Astrocyte (in vitro differentiated cells and primary cell): ENCODE results near the gene SLC2A13. TPM values are rescaled to one million over a fixed set of nuclear protein-coding genes. Genes with fewer than 3 reads are reported as not detected.

Experiments used
- DNase-seq: peaks from one replicate; pipeline ENCODE4 v3.0.0-alpha.2; 2010; ENCODE audit warnings: low read depth
- FAIRE-seq: peaks from 2 replicates; lab custom pipeline; 2011; peaks lifted over from hg19 to GRCh38; lab: Jason Lieb, UNC
- H2AFZ ChIP-seq: 2 replicates; pipeline ENCODE4 v1.6.0; 2012; ENCODE audit warnings: low read depth, low read length, inconsistent platforms
- H3K27ac ChIP-seq: 2 replicates; pipeline ENCODE4 v1.5.1; 2011; ENCODE audit warnings: low read depth, low read length, inconsistent platforms
- H3K27me3 ChIP-seq: 2 replicates; pipeline ENCODE4 v1.6.0; 2011; ENCODE audit warnings: low read length, inconsistent platforms; ENCODE audit not compliant: insufficient read depth
- H3K36me3 ChIP-seq: 2 replicates; pipeline ENCODE4 v1.5.1; 2011; ENCODE audit warnings: low read length, inconsistent platforms; ENCODE audit not compliant: insufficient read depth
- H3K4me1 ChIP-seq: 2 replicates; pipeline ENCODE4 v1.5.1; 2011; ENCODE audit warnings: low read length, inconsistent platforms; ENCODE audit not compliant: insufficient read depth
- H3K4me2 ChIP-seq: 2 replicates; pipeline ENCODE4 v1.6.0; 2012; ENCODE audit warnings: low read length, inconsistent platforms
- H3K4me3 ChIP-seq: 2 replicates; pipeline ENCODE4 v1.5.1; 2011; ENCODE audit warnings: low read depth, mild to moderate bottlenecking, low read length, inconsistent platforms; ENCODE audit not compliant: insufficient read depth
- H3K79me2 ChIP-seq: 2 replicates; pipeline ENCODE4 v1.6.0; 2012; ENCODE audit warnings: mild to moderate bottlenecking, low read length, inconsistent platforms; ENCODE audit not compliant: insufficient read depth
- H3K9ac ChIP-seq: 2 replicates; pipeline ENCODE4 v1.6.0; 2012; ENCODE audit warnings: mild to moderate bottlenecking, low read length, inconsistent platforms
- H3K9me3 ChIP-seq: 2 replicates; pipeline ENCODE4 v1.5.1; 2012; ENCODE audit warnings: low read depth, mild to moderate bottlenecking, low read length, inconsistent platforms; ENCODE audit not compliant: insufficient read depth
- H4K20me1 ChIP-seq: 2 replicates; pipeline ENCODE4 v1.6.0; 2012; ENCODE audit warnings: low read length, inconsistent platforms; ENCODE audit not compliant: insufficient read depth
- H3K27ac Mint-ChIP-seq: one replicate; pipeline ENCODE4 v1.8.0; 2021; ENCODE audit warnings: mild to moderate bottlenecking, mixed read lengths; ENCODE audit not compliant: unreplicated experiment
- H3K27me3 Mint-ChIP-seq: one replicate; pipeline ENCODE4 v1.8.0; 2021; ENCODE audit warnings: low read depth, mixed read lengths; ENCODE audit not compliant: unreplicated experiment
- H3K36me3 Mint-ChIP-seq: one replicate; pipeline ENCODE4 v1.8.0; 2021; ENCODE audit warnings: low read depth, mixed read lengths; ENCODE audit not compliant: unreplicated experiment
- H3K4me1 Mint-ChIP-seq: one replicate; pipeline ENCODE4 v1.8.0; 2021; ENCODE audit warnings: low read depth, mixed read lengths; ENCODE audit not compliant: unreplicated experiment
- H3K4me3 Mint-ChIP-seq: one replicate; pipeline ENCODE4 v1.8.0; 2021; ENCODE audit warnings: mild to moderate bottlenecking, moderate library complexity, mixed read lengths; ENCODE audit not compliant: unreplicated experiment
- H3K9me3 Mint-ChIP-seq: one replicate; pipeline ENCODE4 v1.8.0; 2021; ENCODE audit warnings: mild to moderate bottlenecking, mixed read lengths; ENCODE audit not compliant: unreplicated experiment
- CTCF ChIP-seq: IDR thresholded peaks from 2 replicates; pipeline ENCODE4 v1.5.1; 2011; ENCODE audit warnings: low read depth, mild to moderate bottlenecking, inconsistent platforms, low read length, moderate library complexity; ENCODE audit not compliant: insufficient read depth
- EZH2 ChIP-seq: IDR thresholded peaks from 2 replicates; pipeline ENCODE4 v1.6.1; 2012; ENCODE audit warnings: mild to moderate bottlenecking, low read length, inconsistent platforms; ENCODE audit not compliant: insufficient read depth
- total RNA-seq: library from RNA; stranded (reverse); gene quantifications from 2 replicates; pipeline ENCODE4 v1.2.1, GENCODE V29; 2021

The SLC2A13 gene
- total RNA-seq, 1 donor from 2014 or later: 10.2 TPM

- Mint-ChIP-seq H3K27me3 (no peaks in the 10 kb centered on the region), H3K4me3 (no peak overlapping the region), H3K27ac (no peak overlapping the region), H3K4me1 (no peaks in the 10 kb centered on the region), H3K36me3 (no peaks in the 10 kb centered on the region), H3K9me3 (no peaks in the 10 kb centered on the region)
- Histone ChIP-seq H4K20me1 (no peaks in the 10 kb centered on the region), H3K79me2 (no peaks in the 10 kb centered on the region), H3K36me3 (no peaks in the 10 kb centered on the region), H3K4me1 (no peaks in the 10 kb centered on the region), H3K27me3 (no peaks in the 10 kb centered on the region), H3K9me3 (no peaks in the 10 kb centered on the region), H2AFZ (no peak overlapping the region), H3K27ac (no peak overlapping the region), H3K9ac (no peak overlapping the region), H3K4me2 (no peak overlapping the region), H3K4me3 (no peak overlapping the region)
- TF ChIP-seq EZH2 (no peak), CTCF (no peak)
- no peak for FAIRE-seq
- DNase-seq: no peak
Observed at GRCh38 chr12:39805651-39806050, 300.2 kb downstream of the SLC2A13 start.

GRCh38 chr12:39804898-39805297 lies 301.0 kb downstream of the SLC2A13 start:
- Mint-ChIP-seq H3K4me3 (no peak overlapping the region), H3K27ac (no peak overlapping the region), H3K27me3 (no peaks in the 10 kb centered on the region), H3K4me1 (no peaks in the 10 kb centered on the region), H3K9me3 (no peaks in the 10 kb centered on the region), H3K36me3 (no peaks in the 10 kb centered on the region)
- no peaks in the 10 kb centered on the region for H4K20me1 ChIP-seq
- no peaks in the 10 kb centered on the region for H3K27me3 ChIP-seq
- no peaks in the 10 kb centered on the region for H3K79me2 ChIP-seq
- DNase-seq (no peak), FAIRE-seq (no peak)
- H3K4me3 ChIP-seq: no peak overlapping the region
- no peak overlapping the region for H3K4me2 ChIP-seq
- TF ChIP-seq EZH2 (no peak), CTCF (no peak)
- no peaks in the 10 kb centered on the region for H3K36me3 ChIP-seq
- no peak overlapping the region for H3K27ac ChIP-seq
- no peak overlapping the region for H3K9ac ChIP-seq
- no peak overlapping the region for H2AFZ ChIP-seq
- H3K9me3 ChIP-seq: no peaks in the 10 kb centered on the region
- no peaks in the 10 kb centered on the region for H3K4me1 ChIP-seq

- Histone ChIP-seq H3K36me3 (no peaks in the 10 kb centered on the region), H4K20me1 (no peaks in the 10 kb centered on the region), H3K79me2 (no peaks in the 10 kb centered on the region), H3K27ac (no peak overlapping the region), H3K4me1 (no peaks in the 10 kb centered on the region), H3K4me2 (no peak overlapping the region), H3K9me3 (no peaks in the 10 kb centered on the region), H3K27me3 (no peaks in the 10 kb centered on the region), H2AFZ (no peak overlapping the region), H3K9ac (no peak overlapping the region), H3K4me3 (no peak overlapping the region)
- H3K9me3 Mint-ChIP-seq: no peaks in the 10 kb centered on the region
- H3K27me3 Mint-ChIP-seq: no peaks in the 10 kb centered on the region
- no peak overlapping the region for H3K27ac Mint-ChIP-seq
- no peak for DNase-seq
- no peak for FAIRE-seq
- TF ChIP-seq CTCF: no peak
- no peak for TF ChIP-seq EZH2
- no peak overlapping the region for H3K4me3 Mint-ChIP-seq
- H3K36me3 Mint-ChIP-seq: no peaks in the 10 kb centered on the region
- H3K4me1 Mint-ChIP-seq: no peaks in the 10 kb centered on the region
Observed at GRCh38 chr12:39804479-39804878, 301.4 kb downstream of the SLC2A13 start.
